ENCODE measurements around the gene NOTO. TPM values are rescaled to one million over a fixed set of nuclear protein-coding genes. Genes with fewer than 3 reads are reported as not detected.

The NOTO gene
- total RNA-seq, 1 donor from 2014 or later, result not detected

GRCh38 chr2:73250872-73251846 is 48.8 kb downstream of the NOTO start:
- Histone ChIP-seq H3K4me3 (no peak overlapping the region), H3K79me2 (ENCODE audit: low read depth) (no peaks in the 10 kb centered on the region), H3K27ac (no peak overlapping the region), H3K36me3 (peaks cover 14% of the 10 kb centered on the region), H2AFZ (replicated peaks) (no peak overlapping the region), H4K20me1 (ENCODE audit: low read depth) (peaks cover 48% of the 10 kb centered on the region), H3F3A (ENCODE audit: low read depth) (peaks cover 13% of the 10 kb centered on the region), H3K9me3 (ENCODE audit: low read depth) (no peaks in the 10 kb centered on the region), H3K4me1 (peaks cover 5% of the 10 kb centered on the region), H3K27me3 (no peaks in the 10 kb centered on the region), H3K9ac (no peak overlapping the region), H3K4me2 (no peak overlapping the region)
- Mint-ChIP-seq H3K4me3 (no peak overlapping the region), H3K27me3 (ENCODE audit: insufficient read depth, low read depth) (peaks cover 2% of the 10 kb centered on the region), H3K9me3 (no peaks in the 10 kb centered on the region), H3K4me1 (no peaks in the 10 kb centered on the region), H3K27ac (no peak overlapping the region), H3K36me3 (peaks cover 44% of the 10 kb centered on the region)
- no peak for DNase-seq (ENCODE audit: low spot score)
- TF ChIP-seq EZH2 (IDR thresholded peaks at IDR 0.05), result no peak
- no peak for TF ChIP-seq EZH2phosphoT487 (IDR thresholded peaks at IDR 0.05)
- TF ChIP-seq CTCF (IDR thresholded peaks at IDR 0.05), result no peak

- Histone ChIP-seq H3K4me1 (peaks cover 10% of the 10 kb centered on the region), H2AFZ (replicated peaks) (no peak overlapping the region), H3K4me2 (no peak overlapping the region), H3K79me2 (ENCODE audit: low read depth) (no peaks in the 10 kb centered on the region), H3K36me3 (peaks cover 7% of the 10 kb centered on the region), H4K20me1 (ENCODE audit: low read depth) (peaks cover 47% of the 10 kb centered on the region), H3K27me3 (no peaks in the 10 kb centered on the region), H3K4me3 (no peak overlapping the region), H3F3A (ENCODE audit: low read depth) (peaks cover 19% of the 10 kb centered on the region), H3K9me3 (ENCODE audit: low read depth) (no peaks in the 10 kb centered on the region), H3K9ac (no peak overlapping the region), H3K27ac (no peak overlapping the region)
- H3K4me3 Mint-ChIP-seq, result no peak overlapping the region
- TF ChIP-seq CTCF (IDR thresholded peaks at IDR 0.05) (no peak), EZH2phosphoT487 (IDR thresholded peaks at IDR 0.05) (no peak), EZH2 (IDR thresholded peaks at IDR 0.05) (no peak)
- H3K36me3 Mint-ChIP-seq, result peaks cover 39% of the 10 kb centered on the region
- H3K27ac Mint-ChIP-seq, result no peak overlapping the region
- H3K9me3 Mint-ChIP-seq, result no peaks in the 10 kb centered on the region
- H3K27me3 Mint-ChIP-seq (ENCODE audit: insufficient read depth, low read depth), result peaks cover 2% of the 10 kb centered on the region
- H3K4me1 Mint-ChIP-seq, result no peaks in the 10 kb centered on the region
- DNase-seq (ENCODE audit: low spot score), result no peak
Measured at GRCh38 chr2:73252238-73253027, 50.1 kb downstream of the NOTO start.

GRCh38 chr2:73253400-73253799 is 51.0 kb downstream of the NOTO start:
- no peak overlapping the region for H3K4me3 Mint-ChIP-seq
- no peaks in the 10 kb centered on the region for H3K27me3 Mint-ChIP-seq (ENCODE audit: insufficient read depth, low read depth)
- H3K36me3 Mint-ChIP-seq, result peaks cover 36% of the 10 kb centered on the region
- no peak overlapping the region for H3K9ac ChIP-seq
- no peak overlapping the region for H3K27ac Mint-ChIP-seq
- H4K20me1 ChIP-seq (ENCODE audit: low read depth), result peaks cover 43% of the 10 kb centered on the region
- no peak overlapping the region for H3K27ac ChIP-seq
- H3K4me1 Mint-ChIP-seq, result no peaks in the 10 kb centered on the region
- H3K4me3 ChIP-seq, result no peak overlapping the region
- H3K79me2 ChIP-seq (ENCODE audit: low read depth), result no peaks in the 10 kb centered on the region
- no peak for TF ChIP-seq EZH2 (IDR thresholded peaks at IDR 0.05)
- TF ChIP-seq CTCF (IDR thresholded peaks at IDR 0.05), result no peak
- no peak for TF ChIP-seq EZH2phosphoT487 (IDR thresholded peaks at IDR 0.05)
- H3K27me3 ChIP-seq, result no peaks in the 10 kb centered on the region
- peaks cover 19% of the 10 kb centered on the region for H3F3A ChIP-seq (ENCODE audit: low read depth)
- no peaks in the 10 kb centered on the region for H3K9me3 Mint-ChIP-seq
- no peak overlapping the region for H2AFZ ChIP-seq (replicated peaks)
- H3K36me3 ChIP-seq, result peaks cover 3% of the 10 kb centered on the region
- no peak overlapping the region for H3K4me2 ChIP-seq
- H3K9me3 ChIP-seq (ENCODE audit: low read depth), result no peaks in the 10 kb centered on the region
- H3K4me1 ChIP-seq, result peaks cover 10% of the 10 kb centered on the region
- DNase-seq (ENCODE audit: low spot score), result no peak
